Mesenchymal stem cell (in vitro differentiated cells and primary cell): ENCODE measurements around the gene NME2.
"Not testable (repeated sequence)": the region's sequence is repeated elsewhere in the genome, so short reads cannot be mapped to it uniquely, and the experiment has no call there.

Source experiments
- DNase-seq: peaks from one replicate; pipeline ENCODE4 v3.0.0-alpha.2; 2013
- H2AFZ ChIP-seq: one replicate; pipeline ENCODE4 v1.6.1; 2013; ENCODE audit warnings: low read depth, mild to moderate bottlenecking, control low read depth, inconsistent platforms, low read length, moderate library complexity
- H2AK5ac ChIP-seq: 2 replicates; pipeline ENCODE4 v1.6.1; 2013; ENCODE audit warnings: low read length, moderate library complexity, mild to moderate bottlenecking, inconsistent platforms; ENCODE audit not compliant: severe bottlenecking
- H2BK120ac ChIP-seq: one replicate; pipeline ENCODE4 v1.6.1; 2013; ENCODE audit warnings: low read depth, mild to moderate bottlenecking, inconsistent platforms, low read length, moderate library complexity
- H2BK12ac ChIP-seq, 2 experiments: one replicate each; pipeline ENCODE4 v1.6.1; 2013; ENCODE audit warnings: inconsistent platforms in 2 of 2, low read length in 2 of 2, mild to moderate bottlenecking in 2 of 2, moderate library complexity in 2 of 2, control low read depth in 1 of 2
- H2BK15ac ChIP-seq: one replicate; pipeline ENCODE4 v1.6.1; 2013; ENCODE audit warnings: mild to moderate bottlenecking, low read depth, inconsistent platforms; ENCODE audit not compliant: poor library complexity, severe bottlenecking
- H2BK5ac ChIP-seq: 2 replicates; pipeline ENCODE4 v1.6.1; 2013; ENCODE audit warnings: low read depth, mild to moderate bottlenecking, low read length, control low read depth, inconsistent platforms; ENCODE audit not compliant: poor library complexity, severe bottlenecking
- H3K14ac ChIP-seq, 2 experiments: one replicate each; pipeline ENCODE4 v1.6.1; 2013; ENCODE audit warnings: inconsistent platforms in 2 of 2, low read length in 2 of 2, control low read depth in 1 of 2, mild to moderate bottlenecking in 1 of 2, moderate library complexity in 1 of 2
- H3K18ac ChIP-seq, 2 experiments: one replicate each; pipeline ENCODE4 v1.6.1; 2013; ENCODE audit warnings: inconsistent platforms in 2 of 2, low read length in 2 of 2, control low read depth in 1 of 2, low read depth in 1 of 2, mild to moderate bottlenecking in 1 of 2
- H3K23ac ChIP-seq, 2 experiments: one replicate each; pipeline ENCODE4 v1.6.1; 2013; ENCODE audit warnings: inconsistent platforms in 2 of 2, low read length in 2 of 2, mild to moderate bottlenecking in 2 of 2, moderate library complexity in 2 of 2, control low read depth in 1 of 2
- H3K27ac ChIP-seq: 2 replicates; pipeline ENCODE4 v1.5.1; 2013; ENCODE audit warnings: mild to moderate bottlenecking, moderate library complexity, low read length, control low read depth, inconsistent platforms; ENCODE audit not compliant: poor library complexity, severe bottlenecking
- H3K27me3 ChIP-seq, 2 experiments: 2 replicates each; pipeline versions ENCODE4 v1.6.1 to v1.7.0; 2013; ENCODE audit warnings: low read length in 2 of 2, mild to moderate bottlenecking in 2 of 2, moderate library complexity in 2 of 2, control low read depth in 1 of 2, inconsistent platforms in 1 of 2; ENCODE audit not compliant: control insufficient read depth in 1 of 2, insufficient read depth in 1 of 2
- H3K36me3 ChIP-seq, 2 experiments: 2 replicates each; pipeline versions ENCODE4 v1.6.1 to v1.7.0; 2013; ENCODE audit warnings: low read length in 2 of 2, control low read depth in 1 of 2, inconsistent platforms in 1 of 2, low read depth in 1 of 2, mild to moderate bottlenecking in 1 of 2; ENCODE audit not compliant: insufficient read depth in 2 of 2, control insufficient read depth in 1 of 2
- H3K4ac ChIP-seq, 2 experiments: one replicate each; pipeline ENCODE4 v1.6.1; 2013; ENCODE audit warnings: inconsistent platforms in 2 of 2, low read length in 2 of 2, mild to moderate bottlenecking in 2 of 2, moderate library complexity in 2 of 2, control low read depth in 1 of 2, low read depth in 1 of 2
- H3K4me1 ChIP-seq: 2 replicates; pipeline ENCODE4 v1.6.1; 2013; ENCODE audit warnings: low read depth, low read length, control low read depth; ENCODE audit not compliant: control insufficient read depth, insufficient read depth
- H3K4me2 ChIP-seq: 2 replicates; pipeline ENCODE4 v1.6.1; 2013; ENCODE audit warnings: low read length, mild to moderate bottlenecking, inconsistent platforms; ENCODE audit not compliant: poor library complexity, severe bottlenecking
- H3K4me3 ChIP-seq, 2 experiments: 2 replicates each; pipeline versions ENCODE4 v1.5.1 to v1.7.0; 2013; ENCODE audit warnings: low read length in 2 of 2, mild to moderate bottlenecking in 2 of 2, control low read depth in 1 of 2, low read depth in 1 of 2; ENCODE audit not compliant: insufficient read depth in 1 of 2
- H3K79me1 ChIP-seq: replicated peaks from 2 replicates; pipeline ENCODE4 v1.6.1; 2013; ENCODE audit warnings: mild to moderate bottlenecking, control low read depth, low read length, inconsistent platforms; ENCODE audit not compliant: poor library complexity, severe bottlenecking
- H3K9ac ChIP-seq: 2 replicates; pipeline ENCODE4 v1.7.0; 2013; ENCODE audit warnings: mild to moderate bottlenecking, low read length, moderate library complexity
- H3K9me3 ChIP-seq: 2 replicates; pipeline ENCODE4 v1.7.0; 2013; ENCODE audit warnings: mild to moderate bottlenecking, low read length; ENCODE audit not compliant: control insufficient read depth
- H4K8ac ChIP-seq: one replicate; pipeline ENCODE4 v1.6.1; 2013; ENCODE audit warnings: inconsistent platforms, mild to moderate bottlenecking, low read length, moderate library complexity
- H4K91ac ChIP-seq: one replicate; pipeline ENCODE4 v1.6.1; 2013; ENCODE audit warnings: mild to moderate bottlenecking, low read length, inconsistent platforms
- WGBS: methylation state at CpG from one replicate; pipeline ENCODE4 v1.1.7; 2013; ENCODE audit warnings: mixed read lengths; 5-methylcytosine and 5-hydroxymethylcytosine counted together

NME2 gene

DNA sequence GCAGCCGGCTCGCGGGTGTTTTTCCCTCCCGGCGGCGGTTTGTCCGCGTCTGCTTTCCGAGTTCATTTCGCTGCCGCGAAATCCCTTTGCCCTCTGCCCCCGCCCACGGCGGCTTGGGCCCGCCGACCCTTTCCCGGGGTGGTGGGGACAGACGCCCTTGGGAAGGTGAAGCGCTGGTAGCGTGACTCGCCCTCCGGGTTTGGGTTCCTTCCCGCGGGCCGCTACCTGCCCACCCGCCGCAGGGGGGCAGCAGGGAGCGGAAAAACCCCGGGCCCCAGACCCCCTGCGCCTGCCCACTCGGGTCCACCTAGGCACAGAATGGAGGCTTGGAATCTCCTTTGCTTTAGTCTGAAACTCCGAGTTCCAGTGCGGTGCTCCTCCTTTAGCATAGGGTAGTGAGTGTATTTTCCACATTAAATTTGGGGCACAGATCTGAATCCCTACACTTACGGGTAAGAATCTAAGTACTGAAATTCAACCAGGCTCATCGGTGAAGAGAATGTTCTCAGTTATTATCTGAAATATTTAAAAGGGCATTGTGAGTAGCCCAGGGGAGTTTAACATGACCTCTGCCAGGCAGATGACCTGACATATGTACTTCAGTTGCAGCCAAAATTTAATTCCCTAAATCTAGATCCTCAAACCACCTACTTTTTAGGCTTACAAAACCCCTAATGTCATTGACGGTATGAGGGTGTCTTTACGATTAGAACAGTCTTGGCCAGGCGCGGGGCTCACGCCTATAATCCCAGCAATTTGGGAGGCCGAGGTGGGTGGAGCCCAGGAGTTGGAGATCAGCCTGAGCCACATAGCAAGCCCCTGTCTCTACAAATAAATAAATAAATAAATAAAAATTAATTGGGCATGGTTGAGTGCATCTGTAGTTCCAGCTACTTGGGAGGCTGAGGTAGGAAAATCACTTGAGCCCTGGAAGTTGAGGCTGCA is 1.0 kb downstream of the NME2 start:
- Histone ChIP-seq H3K14ac (peak overlapping the region in 1 of 2 experiments; percentile 88), H2BK5ac (peak overlapping the region; percentile 19), H2AK5ac (peak overlapping the region; percentile 13), H2BK120ac (no peak overlapping the region), H2BK15ac (peak overlapping the region; percentile 7), H3K27ac (peak overlapping the region; percentile 91), H3K4me2 (peak overlapping the region; percentile 84), H4K8ac (no peak overlapping the region), H2BK12ac (no peak overlapping the region), H3K23ac (peak overlapping the region in 1 of 2 experiments; percentile 57), H3K27me3 (no peaks in the 10 kb centered on the region), H3K4ac (peak overlapping the region; percentile 95 to 96), H4K91ac (peak overlapping the region; percentile 96), H3K36me3 (peaks cover 46 to 54% of the 10 kb centered on the region in 2 experiments), H3K18ac (peak overlapping the region; percentile 92 to 94), H3K9ac (peak overlapping the region; percentile 95), H3K9me3 (no peaks in the 10 kb centered on the region), H3K79me1 (peaks cover 21% of the 10 kb centered on the region), H3K4me1 (peaks cover 14% of the 10 kb centered on the region), H2AFZ (peak overlapping the region; percentile 89), H3K4me3 (peak overlapping the region; percentile 92 to 93)
- peak; percentile 70 for DNase-seq
- WGBS = 14% methylated on average over 39 of the region's 42 CpGs

DNA sequence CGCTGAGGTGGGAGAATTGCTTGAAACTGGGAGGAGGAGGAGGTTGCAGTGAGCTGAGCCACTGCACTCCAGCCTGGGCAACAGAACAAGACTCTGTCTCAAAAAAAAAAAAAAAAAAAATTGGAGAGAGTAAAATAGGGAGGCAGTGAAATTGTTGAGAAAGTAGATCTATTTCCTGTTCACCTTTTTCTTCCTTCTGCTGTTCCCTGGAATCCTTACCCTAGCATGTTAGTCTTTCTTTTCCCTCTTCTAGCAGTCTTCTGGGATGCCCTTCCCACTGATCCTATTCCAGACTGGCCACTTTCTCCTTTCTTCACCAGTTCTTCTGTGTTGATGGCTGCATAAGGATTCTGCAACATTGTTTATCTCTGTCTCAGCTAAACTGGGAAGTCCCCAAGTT is 3.1 kb downstream of the NME2 start:
- H4K8ac ChIP-seq = no peak overlapping the region
- 100% methylated on average over 1 of the region's 1 CpG for WGBS
- no peak overlapping the region for H3K4ac ChIP-seq
- peaks cover 31 to 60% of the 10 kb centered on the region in 2 experiments for H3K36me3 ChIP-seq
- no peaks in the 10 kb centered on the region for H3K27me3 ChIP-seq
- no peak overlapping the region for H3K4me3 ChIP-seq
- no peak overlapping the region for H3K18ac ChIP-seq
- no peak overlapping the region for H3K23ac ChIP-seq
- H3K27ac ChIP-seq = no peak overlapping the region
- H2BK120ac ChIP-seq = no peak overlapping the region
- H3K9me3 ChIP-seq = no peaks in the 10 kb centered on the region
- H2BK12ac ChIP-seq = no peak overlapping the region
- H3K4me1 ChIP-seq = peaks cover 14% of the 10 kb centered on the region
- no peak overlapping the region for H3K9ac ChIP-seq
- H3K14ac ChIP-seq = no peak overlapping the region
- peak; percentile 49 for DNase-seq
- H2BK5ac ChIP-seq = no peak overlapping the region
- H2AFZ ChIP-seq = no peak overlapping the region
- no peak overlapping the region for H2AK5ac ChIP-seq
- H3K79me1 ChIP-seq = peaks cover 21% of the 10 kb centered on the region
- H3K4me2 ChIP-seq = no peak overlapping the region
- no peak overlapping the region for H2BK15ac ChIP-seq
- H4K91ac ChIP-seq = no peak overlapping the region

GRCh38 chr17:51170736-51171135 is 4.5 kb downstream of the NME2 start:
- Histone ChIP-seq H4K91ac (no peak overlapping the region), H2AFZ (no peak overlapping the region), H3K18ac (no peak overlapping the region), H2BK15ac (no peak overlapping the region), H3K4me2 (no peak overlapping the region), H2BK12ac (no peak overlapping the region), H3K27me3 (no peaks in the 10 kb centered on the region), H3K4me3 (no peak overlapping the region), H3K9me3 (no peaks in the 10 kb centered on the region), H3K36me3 (peaks cover 38 to 68% of the 10 kb centered on the region in 2 experiments), H2BK5ac (no peak overlapping the region), H3K4ac (no peak overlapping the region), H3K9ac (no peak overlapping the region), H2BK120ac (no peak overlapping the region), H2AK5ac (no peak overlapping the region), H4K8ac (no peak overlapping the region), H3K14ac (no peak overlapping the region), H3K23ac (no peak overlapping the region), H3K79me1 (peaks cover 17% of the 10 kb centered on the region), H3K4me1 (peaks cover 8% of the 10 kb centered on the region), H3K27ac (no peak overlapping the region)
- DNase-seq = no peak
- 100% methylated on average over 1 of the region's 2 CpGs for WGBS

DNA sequence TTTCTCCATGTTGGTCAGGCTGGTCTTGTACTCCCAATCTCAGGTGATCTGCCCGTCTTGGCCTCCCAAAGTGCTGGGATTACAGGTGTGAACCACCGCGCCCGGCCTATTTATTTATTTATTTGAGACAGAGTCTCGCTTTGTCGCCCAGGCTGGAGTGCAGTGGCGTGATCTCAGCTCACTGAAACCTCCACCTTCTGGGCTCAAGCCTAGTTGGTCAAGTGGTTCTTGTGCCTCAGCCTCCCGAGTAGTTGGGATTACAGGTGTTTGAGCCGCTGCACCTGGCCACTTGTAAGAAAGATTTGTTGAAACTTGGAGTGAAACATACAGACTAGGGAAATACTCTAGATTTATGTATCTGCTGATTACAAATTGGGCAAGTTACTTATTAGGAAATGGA is 5.8 kb downstream of the NME2 start:
- not testable (repeated sequence) for DNase-seq, H3K9me3 ChIP-seq, H3K9ac ChIP-seq, H3K23ac ChIP-seq, H2BK5ac ChIP-seq, H3K4me2 ChIP-seq, H2BK120ac ChIP-seq, H3K27me3 ChIP-seq, H2BK12ac ChIP-seq, H3K4me3 ChIP-seq, H2AK5ac ChIP-seq, H3K14ac ChIP-seq, H2AFZ ChIP-seq, H2BK15ac ChIP-seq, H3K18ac ChIP-seq, H4K91ac ChIP-seq, H3K4ac ChIP-seq, H4K8ac ChIP-seq, H3K4me1 ChIP-seq, H3K27ac ChIP-seq
- WGBS = 88% methylated on average over 9 of the region's 9 CpGs
- Histone ChIP-seq H3K79me1 (peaks cover 18% of the 10 kb centered on the region), H3K36me3 (peaks cover 38 to 69% of the 10 kb centered on the region in 2 experiments)
